ENCODE data around the gene RUBCNL. TPM values are rescaled to one million over a fixed set of nuclear protein-coding genes. Genes with fewer than 3 reads are reported as not detected.
"Not testable (repeated sequence)": the region's sequence is repeated elsewhere in the genome, so short reads cannot be mapped to it uniquely, and the experiment has no call there.

RUBCNL gene
- 0.93 TPM for polyA plus RNA-seq (2013, experiment 1 of 2; ENCODE audit: insufficient read length)
- polyA plus RNA-seq (2013, experiment 2 of 2; ENCODE audit: insufficient read length), result 1.3 TPM

- peak; percentile 26 for DNase-seq
Observed at GRCh38 chr13:46387064-46387851, at the start of gene RUBCNL. TSS of gene RUBCNL (minus strand) at chr13:46387252. CDS start at chr13:46372475, 14,777 bp downstream.

- DNase-seq, result not testable (repeated sequence)
Observed at GRCh38 chr13:46429558-46429957, 42.5 kb upstream of the RUBCNL start.

- no peak for DNase-seq
Observed at GRCh38 chr13:46405457-46405856, 18.4 kb upstream of the RUBCNL start.

GRCh38 chr13:46404733-46405100 lies 17.7 kb upstream of the RUBCNL start:
- DNase-seq, result no peak

- no peak for DNase-seq
Observed at GRCh38 chr13:46403851-46404732, 17.0 kb upstream of the RUBCNL start.

- DNase-seq, result no peak
Observed at GRCh38 chr13:46402178-46402577, 15.1 kb upstream of the RUBCNL start.

- DNase-seq, result no peak
Observed at GRCh38 chr13:46401432-46401831, 14.4 kb upstream of the RUBCNL start.

- peak; percentile 42 for DNase-seq
Observed at GRCh38 chr13:46396341-46396740, 9.3 kb upstream of the RUBCNL start.

- no peak for DNase-seq
Observed at GRCh38 chr13:46392967-46393366, 5.9 kb upstream of the RUBCNL start.

- no peak for DNase-seq
Observed at GRCh38 chr13:46389457-46390451, 2.7 kb upstream of the RUBCNL start.

GRCh38 chr13:46388846-46389245 lies 1.8 kb upstream of the RUBCNL start:
- DNase-seq, result no peak

GRCh38 chr13:46388308-46388707 lies 1.3 kb upstream of the RUBCNL start:
- DNase-seq, result no peak

- DNase-seq, result no peak
Observed at GRCh38 chr13:46386392-46387063, 524 bp downstream of the RUBCNL start.

GRCh38 chr13:46385946-46386345 lies 1.1 kb downstream of the RUBCNL start:
- no peak for DNase-seq

GRCh38 chr13:46383383-46383782 lies 3.7 kb downstream of the RUBCNL start:
- no peak for DNase-seq

- no peak for DNase-seq
Observed at GRCh38 chr13:46382224-46382623, 4.8 kb downstream of the RUBCNL start.

GRCh38 chr13:46380242-46380641 lies 6.8 kb downstream of the RUBCNL start:
- no peak for DNase-seq

- DNase-seq, result no peak
Observed at GRCh38 chr13:46379611-46380010, 7.4 kb downstream of the RUBCNL start.

GRCh38 chr13:46378411-46378810 lies 8.6 kb downstream of the RUBCNL start:
- DNase-seq, result no peak

- no peak for DNase-seq
Observed at GRCh38 chr13:46377554-46377953, 9.5 kb downstream of the RUBCNL start.

GRCh38 chr13:46374710-46375109 lies 12.3 kb downstream of the RUBCNL start:
- no peak for DNase-seq

- no peak for DNase-seq
Observed at GRCh38 chr13:46373623-46374022, 13.4 kb downstream of the RUBCNL start.

All from fibroblast of skin of scalp (primary cell).